Activated CD4-positive, alpha-beta T cell treated with anti-CD3 and anti-CD28 coated beads, Interleukin-2, Interleukin-4, amounts not matched to agents 100 ng/mL and 50 ng/mL, durations not matched to agents 16 hours and 8 hours (primary cell): Measurements from ENCODE around the gene SELENOI.
"Not testable (repeated sequence)": the region's sequence is repeated elsewhere in the genome, so short reads cannot be mapped to it uniquely, and the experiment has no call there.

Experiments used
- DNase-seq: peaks from one replicate; pipeline ENCODE4 v3.0.0-alpha.2; 2020; ENCODE audit warnings: low spot score

Gene SELENOI

DNA sequence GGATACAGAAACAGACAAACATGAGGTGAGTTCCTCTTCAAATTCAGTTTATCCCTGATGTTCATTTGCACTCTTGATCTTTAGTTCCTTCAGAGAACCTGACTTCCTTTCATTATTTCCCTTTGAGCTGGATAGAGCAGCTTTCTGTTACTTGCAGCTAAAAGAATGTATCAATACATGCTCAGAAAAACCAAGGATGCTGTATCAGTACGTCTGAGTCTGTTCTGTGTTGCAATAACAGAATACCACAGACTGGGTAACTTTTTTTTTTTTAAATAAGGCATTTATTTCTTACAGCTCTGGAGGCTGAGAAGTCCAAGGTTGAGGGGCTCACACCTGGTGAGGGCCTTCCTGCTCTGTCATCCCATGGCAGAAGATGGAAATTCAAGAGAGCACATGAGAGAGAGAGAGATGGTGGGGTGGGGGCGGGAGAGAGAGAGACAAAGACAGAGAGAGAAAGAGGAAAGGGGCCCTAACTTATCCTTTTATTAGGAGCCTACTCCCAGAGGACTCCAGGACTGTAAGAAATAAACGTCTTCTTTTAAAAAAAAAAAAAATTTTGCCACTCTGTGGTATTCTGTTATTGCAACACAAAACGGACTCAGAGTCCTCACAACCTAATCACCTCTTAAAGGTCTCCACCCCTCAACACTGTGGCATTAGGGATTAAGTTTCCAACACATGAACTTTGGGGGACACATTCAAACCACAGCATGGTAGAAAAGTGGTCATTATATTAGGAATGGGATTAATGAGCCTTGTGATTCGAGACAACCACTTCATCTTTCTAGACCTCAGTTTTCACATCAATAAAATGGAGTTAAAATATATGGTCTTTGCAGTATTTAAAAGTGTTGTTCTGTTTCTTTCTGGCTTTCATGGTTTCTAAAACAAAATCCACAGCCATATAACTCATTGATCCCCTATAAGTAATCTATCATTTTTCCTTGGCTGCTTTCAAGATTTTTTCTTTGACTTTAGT lies 18.4 kb upstream of the SELENOI start:
- no peak for DNase-seq

DNA sequence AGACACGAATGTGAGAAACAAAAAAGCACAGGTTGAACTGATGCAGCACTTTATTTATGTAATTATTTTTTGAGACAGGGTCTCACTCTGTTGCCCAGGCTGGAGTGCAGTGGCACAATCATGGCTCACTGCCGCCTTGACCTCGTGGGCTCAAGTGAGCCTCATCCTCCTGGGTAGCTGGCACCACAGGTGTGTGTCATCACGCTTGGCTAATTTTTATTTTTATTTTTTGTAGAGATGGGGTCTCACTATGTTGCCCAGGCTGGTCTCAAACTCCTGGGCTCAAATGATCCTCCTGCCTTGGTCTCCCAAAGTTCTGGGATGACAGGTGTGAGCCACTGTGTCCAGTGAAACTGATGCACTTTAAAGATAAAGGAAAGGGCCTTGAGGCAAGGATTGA lies 16.9 kb upstream of the SELENOI start:
- DNase-seq = not testable (repeated sequence)

DNA sequence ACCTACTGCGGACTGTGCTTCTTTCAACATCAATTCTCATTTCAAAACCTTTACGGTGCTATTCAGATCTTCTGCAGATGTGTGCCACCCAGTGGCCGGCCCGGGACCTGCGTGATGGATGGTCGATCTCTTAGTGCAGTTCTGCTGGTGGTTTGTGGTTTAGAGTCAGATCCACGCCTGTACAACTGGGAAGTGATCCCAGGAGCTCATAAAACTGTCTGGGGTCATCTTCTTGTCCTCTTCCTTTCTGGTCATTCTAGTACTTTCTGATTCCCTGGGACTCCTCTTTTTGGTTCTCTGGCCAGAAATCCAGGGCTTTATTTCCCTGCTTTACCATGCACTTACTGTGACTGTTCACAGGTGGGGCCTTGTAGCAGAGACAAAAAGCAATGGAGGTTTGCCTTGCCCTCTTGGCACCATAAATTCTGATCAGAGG lies 15.8 kb upstream of the SELENOI start:
- peak; percentile 88 for DNase-seq

DNA sequence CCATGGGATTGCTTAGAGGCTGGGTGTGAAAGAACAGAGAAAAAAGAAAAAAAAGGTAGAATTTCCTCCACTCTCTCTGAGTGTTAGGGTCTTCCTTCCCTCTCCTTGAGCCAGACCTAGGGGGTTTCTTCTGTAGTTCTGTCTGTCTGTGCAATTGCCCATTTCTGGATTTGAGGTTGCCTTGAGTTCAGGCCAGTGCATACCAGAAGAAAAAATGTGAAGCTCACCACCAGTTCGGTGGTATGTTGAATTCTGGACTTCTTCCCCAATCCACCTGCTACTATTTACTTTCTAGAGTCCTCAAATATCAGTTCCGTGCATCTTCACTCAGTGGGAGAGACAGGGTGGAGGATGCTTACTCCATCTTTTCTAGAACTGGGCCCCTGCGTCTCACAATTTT lies 15.3 kb upstream of the SELENOI start:
- DNase-seq = no peak

DNA sequence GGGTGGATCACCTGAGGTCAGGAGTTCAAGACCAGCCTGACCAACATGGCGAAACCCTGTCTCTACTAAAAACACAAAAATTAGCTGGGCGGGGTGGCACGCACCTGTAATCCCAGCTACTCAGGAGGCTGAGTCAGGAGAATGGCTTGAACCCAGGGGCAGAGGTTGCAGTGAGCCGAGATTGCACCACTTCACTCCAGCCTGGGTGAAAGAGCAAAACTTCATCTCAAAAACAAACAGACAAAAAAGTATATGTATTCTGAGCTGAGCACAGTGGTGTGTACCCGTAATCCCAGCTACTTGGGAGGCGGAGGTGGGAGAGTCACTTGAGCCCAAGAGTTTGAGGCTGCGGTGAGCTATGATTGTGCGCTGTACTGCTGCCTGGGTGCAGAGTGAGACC lies 14.6 kb upstream of the SELENOI start:
- not testable (repeated sequence) for DNase-seq

DNA sequence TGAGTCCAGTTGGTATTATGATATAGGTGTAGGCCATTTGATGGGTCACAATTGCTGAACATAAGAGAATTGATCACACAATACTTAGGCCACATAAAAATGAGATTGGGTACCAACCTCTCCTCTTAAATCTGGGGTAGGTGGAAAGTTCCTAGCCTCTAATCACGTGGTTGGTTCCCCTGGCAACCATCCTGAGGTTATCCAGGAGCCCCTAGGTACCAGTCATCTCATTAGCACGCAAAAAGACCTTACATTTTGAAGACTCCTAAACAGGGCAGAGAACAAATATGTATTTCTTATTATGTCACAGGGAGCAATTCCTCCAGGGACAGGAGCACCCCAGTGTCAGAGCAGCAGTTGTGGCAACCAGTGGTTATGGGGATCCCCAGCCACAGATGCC lies 12.7 kb upstream of the SELENOI start:
- DNase-seq = no peak

DNA sequence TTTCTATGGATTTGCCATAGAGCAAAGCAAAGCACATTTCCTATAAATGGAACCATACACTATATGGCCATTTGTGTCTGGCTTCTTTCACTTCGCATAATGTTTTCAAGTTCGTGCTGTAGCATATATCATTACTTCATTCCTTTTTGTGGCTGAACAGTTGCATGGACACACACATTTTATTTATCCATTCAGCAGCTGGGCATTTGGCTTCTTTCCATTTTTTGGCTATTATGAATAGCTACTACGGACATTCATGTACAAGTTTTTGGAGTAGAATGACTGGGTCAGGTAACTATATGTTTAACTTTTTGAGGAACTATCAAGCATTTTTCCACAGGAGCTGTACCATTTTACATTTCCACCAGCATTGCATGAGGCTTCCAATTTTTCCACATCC lies 10.7 kb upstream of the SELENOI start:
- DNase-seq = no peak

DNA sequence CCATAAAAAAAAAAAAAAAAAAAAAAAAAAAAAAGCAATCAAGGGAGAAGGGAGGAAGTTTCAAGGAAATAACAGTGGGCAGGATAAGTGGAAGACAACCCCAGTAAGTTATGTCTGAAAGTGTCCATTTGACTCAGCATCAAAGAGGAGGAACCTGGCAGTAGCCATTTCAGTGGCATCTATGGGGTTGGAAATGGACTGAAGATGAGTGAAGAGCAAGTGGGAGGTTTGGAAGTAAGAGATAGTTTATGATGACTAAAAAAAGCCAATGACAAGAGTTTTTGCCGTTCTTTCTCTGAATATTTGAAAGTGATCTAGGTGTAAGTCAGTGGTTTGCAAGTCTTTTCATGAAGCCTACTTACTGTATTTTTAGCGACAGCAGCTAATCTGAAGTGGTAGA lies 9.2 kb upstream of the SELENOI start:
- DNase-seq = no peak

DNA sequence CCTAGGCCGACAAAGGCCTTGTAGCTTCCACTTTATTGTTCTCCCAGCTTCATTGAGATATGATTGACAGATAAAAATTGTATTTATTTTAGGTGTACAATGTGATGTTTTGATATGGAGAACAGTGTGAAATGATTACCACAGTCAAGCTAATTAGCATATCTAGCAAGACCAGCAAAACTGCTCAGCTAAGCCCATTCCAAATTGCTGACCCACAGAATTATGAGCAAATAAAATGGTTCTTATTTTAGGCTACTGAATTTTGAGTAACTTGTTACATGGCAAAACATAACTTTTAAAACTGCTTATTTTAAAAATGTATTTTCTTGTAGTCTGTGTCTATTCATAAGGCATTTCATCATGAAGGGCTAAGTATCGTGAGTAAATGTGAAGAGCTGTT lies 8.6 kb upstream of the SELENOI start:
- no peak for DNase-seq

DNA sequence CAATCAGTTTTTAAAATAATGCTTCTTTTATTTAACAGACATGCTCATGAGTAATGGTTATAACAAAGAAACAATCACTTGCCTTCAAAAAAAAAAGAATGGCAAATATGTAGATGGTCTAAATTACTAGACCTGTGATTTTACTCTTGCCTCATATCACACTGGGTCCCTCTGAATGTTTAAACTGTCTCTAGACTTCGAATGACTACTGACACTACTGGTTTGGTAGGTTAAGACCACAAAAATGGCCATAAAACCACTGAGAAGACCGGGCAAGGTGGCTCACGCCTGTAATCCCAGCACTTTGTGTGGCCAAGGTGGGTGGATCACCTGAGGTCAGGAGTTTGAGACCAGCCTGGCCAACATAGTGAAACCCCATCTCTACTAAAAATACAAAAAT lies 5.1 kb upstream of the SELENOI start:
- DNase-seq = no peak

DNA sequence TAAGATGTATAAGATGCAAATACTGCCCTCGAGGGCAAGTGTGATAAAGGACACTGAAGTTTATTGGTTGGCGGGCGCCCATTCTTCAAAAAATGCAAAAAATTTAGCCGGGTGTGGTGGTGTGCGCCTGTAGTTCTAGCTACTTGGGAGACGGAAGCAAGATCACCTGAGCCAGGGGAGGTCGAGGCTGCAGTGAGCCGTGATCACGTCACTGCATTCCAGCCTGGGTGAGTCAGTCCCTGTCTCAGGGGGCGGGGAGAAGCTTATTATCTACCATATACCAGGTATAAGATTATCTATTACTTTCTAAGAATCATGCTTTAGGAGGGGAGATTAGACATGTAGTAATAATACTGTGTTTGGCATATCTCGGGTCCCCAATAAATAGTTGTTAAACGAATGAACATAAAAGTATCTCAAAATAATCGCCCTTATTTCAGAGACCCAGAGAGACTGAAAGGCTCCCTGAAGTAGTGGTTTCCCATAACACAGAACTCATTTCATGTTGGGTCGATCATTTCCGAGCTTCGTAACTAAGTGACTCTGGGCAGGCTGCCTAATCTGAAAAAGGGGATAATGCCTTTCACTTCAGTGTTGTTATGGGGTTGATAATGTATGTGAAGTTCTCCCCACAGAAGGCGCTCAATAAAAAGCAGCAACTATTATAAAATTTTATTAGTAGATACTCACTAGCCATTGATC lies 1.2 kb upstream of the SELENOI start:
- DNase-seq = no peak

DNA sequence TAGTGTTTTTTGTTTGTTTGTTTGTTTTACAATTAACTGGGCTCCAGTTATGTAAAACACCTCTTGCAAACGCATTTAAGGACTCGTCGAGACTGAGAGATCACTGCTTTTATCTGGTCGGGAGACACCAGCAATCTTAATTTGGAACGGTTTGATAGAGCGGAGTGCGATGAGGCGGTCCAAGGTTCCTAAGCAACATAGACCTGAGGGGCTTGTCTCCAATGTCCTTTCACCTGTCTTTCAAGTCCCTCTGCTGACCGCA lies 729 bp upstream of the SELENOI start:
- DNase-seq = no peak

DNA sequence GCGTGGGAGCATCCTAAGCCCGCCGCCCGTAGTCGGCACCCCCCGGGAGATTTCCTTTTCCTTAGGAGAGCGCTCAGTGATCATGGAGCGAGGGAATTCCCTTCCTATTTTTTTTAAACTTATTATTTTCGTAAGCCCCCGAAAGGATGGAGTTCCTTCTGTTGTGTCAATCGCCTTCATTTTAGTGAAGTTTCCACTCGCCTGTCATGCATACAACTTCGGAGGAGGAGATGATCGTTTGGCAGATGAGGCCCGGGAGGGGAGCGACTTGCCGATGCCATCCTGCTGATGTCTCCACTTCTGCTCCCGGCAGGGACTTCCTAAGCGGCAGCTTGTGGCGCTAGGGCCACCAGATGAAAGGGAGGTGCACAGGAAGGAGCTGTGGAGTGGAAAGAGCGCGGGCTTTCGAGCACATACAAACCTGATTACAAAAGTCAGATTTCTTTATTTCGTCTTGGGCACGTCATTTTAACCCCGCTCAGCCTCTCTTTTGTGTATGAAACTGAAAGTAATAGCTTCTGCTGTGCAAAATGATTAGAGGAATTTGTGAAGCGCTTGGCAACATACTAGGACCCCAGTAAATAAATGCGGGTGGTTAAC lies 611 bp downstream of the SELENOI start, which contains the start of gene ADGRF3:
ADGRF3 (minus strand) TSS at position 336 of the 600 bp plus-strand sequence. CDS start 555 bp downstream, outside the sequence.
- peak; percentile 73 for DNase-seq

DNA sequence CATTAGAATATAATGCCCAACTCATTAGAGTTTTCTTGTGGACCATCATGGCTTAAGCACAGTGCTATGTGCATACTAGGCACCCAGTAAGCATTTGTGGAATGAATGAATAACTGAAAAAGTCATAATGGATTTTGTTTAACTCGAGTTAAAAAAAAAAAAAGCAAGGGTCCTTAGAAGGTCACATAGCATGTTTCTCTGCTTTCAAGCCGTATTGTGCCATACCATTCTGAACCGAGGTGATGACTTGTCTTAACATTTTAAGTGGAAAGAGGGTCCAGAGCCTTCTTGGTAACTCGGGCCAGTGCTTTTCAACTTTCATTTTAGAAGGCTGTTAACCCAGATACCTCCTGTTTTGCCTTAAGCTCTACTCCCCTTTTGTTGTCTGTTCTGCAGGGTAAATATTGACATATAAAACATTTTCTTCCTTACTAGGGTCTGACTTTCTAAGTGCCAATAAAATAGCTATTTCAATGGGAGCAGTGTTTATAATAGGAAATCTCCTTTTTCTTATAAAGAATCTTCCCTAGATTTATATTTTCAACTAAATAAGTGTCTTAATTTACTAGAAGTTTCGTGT lies 1.4 kb downstream of the SELENOI start:
- DNase-seq = no peak

DNA sequence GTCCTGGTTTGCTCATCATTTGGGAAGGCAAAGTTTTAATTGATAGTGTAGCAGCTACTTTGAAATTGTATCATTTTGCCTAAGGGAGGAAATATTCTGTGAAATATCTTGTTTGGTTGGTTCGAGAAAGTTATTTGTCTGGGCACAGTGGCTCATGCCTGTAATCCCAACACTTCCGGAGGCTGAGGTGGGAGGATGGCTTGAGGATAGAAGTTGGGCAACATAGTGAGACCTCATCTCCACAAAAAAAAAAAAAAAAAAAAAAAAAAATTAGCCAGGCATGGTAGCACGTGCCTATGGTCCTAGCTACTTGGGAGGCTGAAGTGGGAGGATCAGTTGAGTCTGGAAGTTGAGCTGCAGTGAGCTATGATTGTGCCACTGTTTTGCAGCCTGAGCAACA lies 3.7 kb downstream of the SELENOI start:
- no peak for DNase-seq

DNA sequence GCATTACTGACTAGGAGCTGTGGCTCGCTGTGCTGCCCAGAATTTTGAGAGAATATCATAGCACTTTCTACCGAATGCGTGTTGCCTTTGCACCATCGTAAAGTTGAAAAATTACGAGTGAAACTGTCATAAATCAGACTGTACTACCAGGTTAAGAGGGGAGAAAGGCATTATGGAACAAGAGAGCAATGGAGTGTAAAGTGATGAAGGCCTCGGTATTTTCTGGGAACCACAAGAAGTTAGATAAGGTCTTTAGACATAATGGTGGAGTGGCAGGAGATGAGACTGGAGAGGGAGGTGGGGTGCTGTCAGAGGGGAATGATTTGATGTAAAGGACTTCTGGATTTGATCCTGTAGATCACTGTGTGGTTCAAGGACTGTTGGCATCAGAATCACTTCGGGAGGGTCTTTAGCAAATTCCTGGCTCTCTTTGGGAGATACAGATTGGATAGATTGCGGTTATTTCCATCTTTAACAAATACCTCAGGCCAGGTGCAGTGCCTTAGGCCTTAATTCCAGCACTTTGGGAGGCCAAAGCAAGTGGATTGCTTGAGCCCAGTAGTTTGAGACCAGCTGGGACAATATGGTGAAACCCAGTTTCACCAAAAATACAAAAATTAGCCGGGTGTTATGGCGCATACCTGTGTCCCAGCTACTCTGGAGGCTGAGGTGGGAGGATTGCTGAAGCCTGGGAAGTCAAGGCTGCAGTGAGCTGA lies 5.6 kb downstream of the SELENOI start:
- DNase-seq = no peak

DNA sequence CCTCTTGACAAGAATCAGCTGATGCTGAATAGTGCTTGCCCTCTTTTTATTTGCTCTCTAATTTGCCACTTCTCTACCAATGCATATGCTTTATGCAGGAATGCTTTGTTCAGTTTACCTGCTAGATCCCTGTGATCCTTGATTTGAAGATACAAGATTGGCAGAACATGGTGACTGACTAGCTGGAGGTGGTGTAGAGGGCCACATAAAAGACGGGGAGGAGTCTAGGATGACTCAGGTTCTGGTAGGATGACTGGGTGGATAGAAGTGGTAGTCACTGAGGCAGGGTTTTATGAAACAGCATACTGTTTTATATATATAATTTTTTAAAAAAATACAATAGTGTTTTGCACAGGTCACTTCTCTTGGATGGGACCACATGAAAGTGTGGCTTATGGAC lies 6.9 kb downstream of the SELENOI start:
- DNase-seq = peak; percentile 45

DNA sequence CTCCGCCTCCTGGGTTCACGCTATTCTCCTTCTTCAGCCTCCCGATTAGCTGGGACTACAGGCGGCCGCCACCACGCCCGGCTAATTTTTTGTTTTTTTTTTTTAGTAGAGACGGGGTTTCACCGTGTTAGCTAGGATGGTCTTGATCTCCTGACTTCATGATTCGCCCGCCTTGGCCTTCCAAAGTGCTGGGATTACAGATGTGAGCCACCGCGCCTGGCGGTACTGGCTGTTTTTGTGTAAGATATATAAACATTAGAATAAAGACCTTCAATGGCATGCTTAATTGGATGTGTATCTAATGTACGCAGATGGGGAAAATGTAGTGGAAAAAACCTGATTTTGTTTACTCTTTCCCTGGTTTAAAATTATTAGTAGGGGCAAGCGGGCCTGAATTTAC lies 8.5 kb downstream of the SELENOI start:
- DNase-seq = not testable (repeated sequence)

DNA sequence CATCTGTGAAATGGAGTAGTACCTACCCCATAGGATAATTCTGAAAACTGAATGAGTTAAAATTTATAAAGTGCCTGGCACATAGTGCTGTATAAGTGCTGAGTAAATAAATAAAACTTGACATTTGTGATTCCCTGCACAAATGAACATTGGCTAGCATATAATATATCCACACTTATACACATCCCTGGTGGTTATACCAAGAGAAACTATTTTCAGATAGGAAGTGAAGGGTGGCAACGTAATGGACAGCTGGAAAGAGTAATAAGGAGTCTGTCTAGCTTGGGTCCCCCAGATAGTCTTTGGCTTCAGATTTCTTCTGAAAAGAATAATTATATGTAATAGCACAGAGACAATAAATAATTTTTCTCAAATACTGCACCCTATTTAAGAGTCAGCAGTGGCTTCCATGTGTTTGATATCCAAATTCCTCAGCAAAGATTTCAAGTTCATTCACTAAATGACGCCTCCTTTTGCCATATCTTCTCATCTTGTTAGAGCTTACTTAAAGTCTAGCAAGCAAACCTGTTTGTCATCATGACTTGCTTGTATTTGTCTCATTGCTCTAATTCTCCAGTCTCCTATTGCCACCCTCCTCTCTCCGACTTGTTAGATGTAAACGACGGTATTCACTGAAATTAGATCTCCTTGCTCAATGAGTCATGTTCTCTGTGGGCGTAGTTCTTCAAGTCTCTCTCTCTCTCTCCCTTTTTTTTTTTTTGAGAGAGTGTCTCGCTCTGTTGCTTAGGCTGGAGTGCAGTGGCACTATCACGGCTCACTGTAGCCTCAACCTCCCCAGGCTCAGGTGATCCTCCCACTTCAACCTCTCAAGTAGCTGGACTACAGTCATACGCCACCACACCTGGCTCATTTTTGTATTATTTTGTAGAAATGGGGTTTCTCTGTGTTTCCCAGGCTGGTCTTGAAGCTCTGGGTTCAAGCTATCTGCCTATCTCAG lies 9.4 kb downstream of the SELENOI start:
- peak; percentile 22 for DNase-seq

DNA sequence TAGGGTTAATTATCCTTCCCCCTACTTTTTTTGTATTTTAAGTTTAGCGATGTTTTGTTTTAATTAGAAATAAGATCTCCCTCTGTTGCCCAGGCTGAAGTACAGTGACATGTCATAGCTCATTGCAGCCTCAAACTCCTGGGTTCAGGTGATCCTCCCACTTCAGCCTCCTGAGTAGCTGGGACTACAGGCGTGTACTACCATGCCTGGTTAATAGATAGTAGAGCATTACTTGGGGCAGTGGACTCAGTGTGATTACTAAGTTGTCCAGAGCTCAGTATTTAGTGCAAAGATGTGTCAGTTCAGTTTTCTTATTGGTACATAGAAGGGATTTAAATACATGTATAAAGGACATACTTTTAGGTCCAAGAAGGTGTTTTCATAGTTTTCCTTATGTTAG lies 10.2 kb downstream of the SELENOI start:
- DNase-seq = no peak

DNA sequence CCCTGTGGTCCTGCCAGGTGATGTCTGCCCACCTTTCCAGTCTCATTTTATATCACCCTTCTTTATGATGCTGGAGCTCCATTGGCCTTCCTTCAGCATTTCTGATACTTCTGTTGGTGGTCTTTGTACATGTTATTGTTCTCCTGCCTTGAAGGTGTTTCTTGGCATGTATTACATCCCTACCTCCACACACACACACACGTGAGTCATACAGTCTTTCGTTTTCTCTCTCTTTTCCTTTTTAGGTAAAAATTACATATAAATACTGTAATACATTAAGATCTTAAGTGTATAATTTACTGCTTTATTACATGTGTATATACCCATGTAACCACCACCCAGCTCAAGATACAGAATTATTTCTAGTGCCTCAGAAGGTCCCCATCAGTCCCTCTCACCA lies 10.8 kb downstream of the SELENOI start:
- no peak for DNase-seq
